SK-N-MC (cell line): ENCODE results near the gene HIP1R.

Experiments
- DNase-seq: peaks from one replicate; pipeline ENCODE4 v3.0.0-alpha.2; 2011; ENCODE audit warnings: low read depth, low spot score
- H3K27ac ChIP-seq: fragments of 200-600 bp; sonication (generic); 2 replicates; pipeline ENCODE4 v1.5.1; 2016; ENCODE audit warnings: mixed run types
- H3K36me3 ChIP-seq: fragments of 200-600 bp; sonication (generic); 2 replicates; pipeline ENCODE4 v1.6.1; 2017; ENCODE audit warnings: antibody characterized with exemption, low read length, mixed read lengths; ENCODE audit not compliant: insufficient read depth
- H3K4me3 ChIP-seq: fragments of 200-600 bp; sonication (generic); 2 replicates; pipeline ENCODE4 v1.5.1; 2016
- H3K9ac ChIP-seq: fragments of 200-600 bp; sonication (generic); 2 replicates; pipeline ENCODE4 v1.8.0; 2017; ENCODE audit warnings: mixed run types, mixed read lengths; ENCODE audit not compliant: insufficient read length
- H3K9me3 ChIP-seq: fragments of 200-600 bp; sonication (generic); 2 replicates; pipeline ENCODE4 v1.6.1; 2017; ENCODE audit warnings: low read depth, mild to moderate bottlenecking, antibody characterized with exemption, low read length, moderate library complexity, mixed read lengths
- EZH2 ChIP-seq: fragments of 200-600 bp; sonication (generic); IDR thresholded peaks from one replicate; pipeline ENCODE4 v1.6.1; 2017; ENCODE audit warnings: antibody characterized with exemption
- FOXP2 ChIP-seq: optimal IDR thresholded peaks from 2 replicates; pipeline ENCODE3; 2011; ENCODE audit warnings: mild to moderate bottlenecking, moderate library complexity; ENCODE audit not compliant: insufficient read depth; ENCODE audit errors: extremely low read length, control extremely low read depth
- POLR2AphosphoS5 ChIP-seq: IDR thresholded peaks from 2 replicates; pipeline ENCODE4 v1.6.1; 2012; ENCODE audit warnings: mild to moderate bottlenecking, low read depth, low read length, borderline replicate concordance

The HIP1R gene

GRCh38 chr12:122844366-122844971 lies 9.2 kb downstream of the HIP1R start:
- TF ChIP-seq FOXP2 (no peak), POLR2AphosphoS5 (no peak), EZH2 (no peak)
- Histone ChIP-seq H3K4me3 (no peak overlapping the region), H3K36me3 (no peaks in the 10 kb centered on the region), H3K9ac (no peak overlapping the region), H3K27ac (no peak overlapping the region), H3K9me3 (no peaks in the 10 kb centered on the region)
- DNase-seq: no peak

GRCh38 chr12:122845041-122845864 lies 10.0 kb downstream of the HIP1R start:
- TF ChIP-seq EZH2 (no peak), POLR2AphosphoS5 (no peak), FOXP2 (no peak)
- no peak for DNase-seq
- Histone ChIP-seq H3K9me3 (no peaks in the 10 kb centered on the region), H3K27ac (no peak overlapping the region), H3K4me3 (no peak overlapping the region), H3K9ac (no peak overlapping the region), H3K36me3 (no peaks in the 10 kb centered on the region)

GRCh38 chr12:122845865-122846621 lies 10.8 kb downstream of the HIP1R start:
- no peak for DNase-seq
- Histone ChIP-seq H3K4me3 (no peak overlapping the region), H3K27ac (no peak overlapping the region), H3K36me3 (no peaks in the 10 kb centered on the region), H3K9ac (no peak overlapping the region), H3K9me3 (no peaks in the 10 kb centered on the region)
- TF ChIP-seq POLR2AphosphoS5 (no peak), FOXP2 (no peak), EZH2 (no peak)

- no peak overlapping the region for H3K9ac ChIP-seq
- no peak for DNase-seq
- TF ChIP-seq EZH2: no peak
- no peak for TF ChIP-seq FOXP2
- no peak for TF ChIP-seq POLR2AphosphoS5
- H3K4me3 ChIP-seq: no peak overlapping the region
- no peaks in the 10 kb centered on the region for H3K9me3 ChIP-seq
- H3K36me3 ChIP-seq: no peaks in the 10 kb centered on the region
- no peak overlapping the region for H3K27ac ChIP-seq
Measured at GRCh38 chr12:122846622-122847515, 11.6 kb downstream of the HIP1R start.

GRCh38 chr12:122847516-122847836 lies 12.2 kb downstream of the HIP1R start:
- DNase-seq: no peak
- H3K4me3 ChIP-seq: no peak overlapping the region
- TF ChIP-seq FOXP2 (no peak), POLR2AphosphoS5 (no peak), EZH2 (no peak)
- H3K36me3 ChIP-seq: no peaks in the 10 kb centered on the region
- H3K9me3 ChIP-seq: no peaks in the 10 kb centered on the region
- H3K27ac ChIP-seq: no peak overlapping the region
- no peak overlapping the region for H3K9ac ChIP-seq

GRCh38 chr12:122847921-122848421 lies 12.7 kb downstream of the HIP1R start:
- Histone ChIP-seq H3K9ac (no peak overlapping the region), H3K9me3 (no peaks in the 10 kb centered on the region), H3K4me3 (no peak overlapping the region), H3K36me3 (no peaks in the 10 kb centered on the region), H3K27ac (no peak overlapping the region)
- no peak for DNase-seq
- no peak for TF ChIP-seq POLR2AphosphoS5
- no peak for TF ChIP-seq EZH2
- TF ChIP-seq FOXP2: no peak

GRCh38 chr12:122848471-122849351 lies 13.5 kb downstream of the HIP1R start:
- no peak overlapping the region for H3K27ac ChIP-seq
- no peaks in the 10 kb centered on the region for H3K36me3 ChIP-seq
- no peak overlapping the region for H3K4me3 ChIP-seq
- TF ChIP-seq FOXP2 (no peak), EZH2 (no peak), POLR2AphosphoS5 (no peak)
- H3K9ac ChIP-seq: no peak overlapping the region
- no peak for DNase-seq
- H3K9me3 ChIP-seq: no peaks in the 10 kb centered on the region
